ENCODE results near the gene CD70.
"Not testable (repeated sequence)": the region's sequence is repeated elsewhere in the genome, so short reads cannot be mapped to it uniquely, and the experiment has no call there.

The CD70 gene

DNA sequence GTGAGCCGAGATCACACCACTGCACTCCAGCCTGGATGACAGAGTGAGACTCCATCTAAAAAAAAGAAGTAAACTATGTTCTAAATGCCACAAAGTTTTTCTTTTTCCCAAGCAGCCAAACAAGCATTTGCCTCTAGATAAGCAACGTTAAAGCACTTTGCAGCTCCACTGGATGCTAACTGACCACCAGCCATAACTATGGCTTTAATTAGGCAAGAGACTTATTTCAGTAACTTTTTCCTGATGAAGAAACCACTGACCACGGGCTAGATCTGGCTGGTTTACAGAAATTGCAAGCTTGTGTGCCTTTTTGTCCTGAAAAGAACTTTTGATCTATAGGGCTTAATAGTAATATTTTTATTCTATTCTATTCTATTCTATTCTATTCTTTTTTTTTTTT lies 22.1 kb downstream of the CD70 start:
- no peak for DNase-seq

DNA sequence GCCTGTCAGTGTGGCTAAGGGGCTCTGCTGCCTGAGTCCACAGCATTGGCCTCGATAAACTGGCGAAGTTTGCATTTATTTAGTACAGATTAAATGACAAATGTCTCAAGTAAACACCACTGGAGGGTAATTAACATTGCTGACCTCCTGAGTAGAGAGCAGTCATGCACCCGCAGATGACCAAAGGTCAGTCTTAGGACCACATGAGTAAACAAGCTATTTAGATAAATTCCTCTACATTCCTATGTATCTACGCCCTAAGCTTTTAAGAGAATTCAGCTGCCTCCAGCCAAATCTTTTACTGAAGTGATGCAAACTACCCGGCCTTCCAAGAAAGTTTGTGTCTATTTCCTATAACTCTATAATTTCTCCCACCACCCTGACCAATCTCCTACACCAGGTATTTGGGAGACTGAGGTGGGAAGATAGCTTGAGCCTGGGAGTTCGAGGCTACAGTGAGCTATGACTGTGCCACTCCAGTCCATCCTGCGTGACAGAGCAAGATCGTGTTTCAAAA lies 22.9 kb downstream of the CD70 start:
- DNase-seq = no peak

DNA sequence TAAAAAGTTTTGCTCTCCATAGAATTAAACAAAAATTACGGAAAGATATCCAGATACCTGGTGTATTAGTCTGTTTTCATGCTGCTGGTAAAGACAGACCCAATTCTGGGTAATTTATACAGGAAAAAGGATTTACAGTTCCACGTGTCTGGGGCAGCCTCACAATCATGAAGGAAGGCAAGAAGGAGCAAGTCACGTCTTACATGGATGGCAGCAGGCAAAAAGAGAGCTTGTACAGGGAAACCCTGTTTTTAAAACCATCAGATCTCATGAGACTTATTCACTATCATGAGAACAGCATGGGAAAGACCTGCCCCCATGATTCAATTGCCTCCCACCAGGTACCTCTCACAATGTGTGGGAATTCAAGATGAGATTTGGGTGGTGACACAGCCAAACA lies 24.2 kb downstream of the CD70 start:
- not testable (repeated sequence) for DNase-seq

DNA sequence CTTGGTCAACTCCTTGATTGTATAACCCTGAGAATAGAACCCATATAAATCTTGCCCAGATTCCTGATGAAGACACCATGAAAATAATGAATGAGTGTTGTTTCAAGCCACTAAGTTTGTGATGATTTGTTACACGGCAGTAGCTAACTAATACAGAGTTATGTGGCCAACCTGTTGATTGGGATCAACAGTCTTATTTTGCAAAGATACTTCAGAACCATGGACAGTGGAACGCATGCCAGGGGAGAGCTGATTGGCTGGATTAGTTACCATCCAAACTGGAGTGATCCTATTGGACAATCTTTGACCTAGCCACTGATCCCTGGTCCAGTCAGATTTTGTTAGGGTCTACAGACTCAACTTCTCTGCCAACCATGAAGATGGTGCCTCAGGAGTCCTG lies 26.6 kb downstream of the CD70 start:
- no peak for DNase-seq

DNA sequence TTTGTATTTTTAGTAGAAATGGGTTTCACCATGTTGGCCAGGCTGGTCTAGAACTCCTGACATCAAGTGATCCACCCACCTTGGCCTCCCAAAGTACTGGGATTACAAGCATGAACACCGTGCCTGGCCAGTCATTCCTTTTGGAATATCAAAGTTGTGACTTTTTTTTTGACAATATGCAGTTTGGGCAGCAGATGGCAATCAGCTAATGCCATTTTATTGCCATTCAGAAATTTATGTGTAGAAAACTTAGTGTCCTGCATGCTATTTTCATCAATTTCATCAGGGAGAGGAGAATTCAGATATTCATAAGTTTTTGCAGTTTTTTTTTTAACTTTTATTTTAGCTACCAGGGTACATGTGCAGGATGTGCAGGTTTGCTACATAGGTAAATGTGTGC lies 28.5 kb downstream of the CD70 start:
- DNase-seq = not testable (repeated sequence)

DNA sequence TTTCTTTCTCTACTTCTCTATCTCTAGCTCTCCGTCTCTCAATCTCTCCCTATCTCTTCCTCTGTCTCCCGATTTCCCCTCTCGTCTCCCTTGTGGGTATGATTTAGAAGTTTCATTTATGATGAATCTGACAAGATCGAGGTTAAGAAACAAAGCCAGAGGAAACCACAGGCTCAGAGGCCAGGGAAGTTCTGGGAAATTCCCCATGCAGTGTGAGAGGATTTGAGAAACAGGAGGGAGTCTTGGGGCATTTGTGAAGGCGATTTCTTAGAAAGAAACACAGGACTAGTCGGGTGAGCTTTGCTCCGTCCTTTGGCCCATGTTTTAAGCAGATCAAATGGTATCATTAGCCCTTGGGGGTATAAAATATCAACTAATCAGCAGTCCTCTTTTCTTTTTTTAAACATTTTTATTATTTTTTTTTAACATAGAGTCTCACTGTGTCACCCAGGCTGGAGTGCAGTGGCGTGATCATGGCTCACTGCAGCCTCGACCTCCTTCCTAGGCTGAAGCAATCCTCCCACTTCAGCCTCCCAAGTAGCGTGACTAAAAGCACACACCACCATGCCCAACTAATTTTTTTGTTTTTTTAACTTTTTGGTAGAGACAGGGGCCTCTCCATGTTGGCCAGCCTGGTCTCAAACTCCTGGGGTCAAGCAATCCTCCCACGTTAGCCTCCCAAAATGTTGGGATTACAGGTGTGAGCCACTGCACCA lies 34.3 kb downstream of the CD70 start:
- DNase-seq = no peak

DNA sequence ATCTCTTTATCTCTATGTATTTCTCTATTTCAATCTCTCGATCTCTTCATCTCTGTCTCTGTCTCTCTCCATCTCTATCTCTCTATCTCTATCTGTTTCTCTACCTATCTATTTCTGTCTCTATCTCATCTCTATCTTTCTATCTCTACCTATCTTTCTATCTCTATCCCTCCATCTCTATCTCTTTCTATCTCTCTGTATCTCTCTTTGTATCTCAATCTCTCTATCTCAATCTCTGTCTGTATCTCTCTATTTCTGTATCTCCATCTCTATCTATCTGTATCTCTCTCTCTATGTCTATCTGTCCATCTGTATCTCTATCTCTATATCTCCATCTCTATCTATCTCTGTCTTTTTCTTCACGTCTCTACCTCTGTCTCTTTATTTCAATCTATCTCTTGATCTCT lies 34.9 kb downstream of the CD70 start:
- no peak for DNase-seq

DNA sequence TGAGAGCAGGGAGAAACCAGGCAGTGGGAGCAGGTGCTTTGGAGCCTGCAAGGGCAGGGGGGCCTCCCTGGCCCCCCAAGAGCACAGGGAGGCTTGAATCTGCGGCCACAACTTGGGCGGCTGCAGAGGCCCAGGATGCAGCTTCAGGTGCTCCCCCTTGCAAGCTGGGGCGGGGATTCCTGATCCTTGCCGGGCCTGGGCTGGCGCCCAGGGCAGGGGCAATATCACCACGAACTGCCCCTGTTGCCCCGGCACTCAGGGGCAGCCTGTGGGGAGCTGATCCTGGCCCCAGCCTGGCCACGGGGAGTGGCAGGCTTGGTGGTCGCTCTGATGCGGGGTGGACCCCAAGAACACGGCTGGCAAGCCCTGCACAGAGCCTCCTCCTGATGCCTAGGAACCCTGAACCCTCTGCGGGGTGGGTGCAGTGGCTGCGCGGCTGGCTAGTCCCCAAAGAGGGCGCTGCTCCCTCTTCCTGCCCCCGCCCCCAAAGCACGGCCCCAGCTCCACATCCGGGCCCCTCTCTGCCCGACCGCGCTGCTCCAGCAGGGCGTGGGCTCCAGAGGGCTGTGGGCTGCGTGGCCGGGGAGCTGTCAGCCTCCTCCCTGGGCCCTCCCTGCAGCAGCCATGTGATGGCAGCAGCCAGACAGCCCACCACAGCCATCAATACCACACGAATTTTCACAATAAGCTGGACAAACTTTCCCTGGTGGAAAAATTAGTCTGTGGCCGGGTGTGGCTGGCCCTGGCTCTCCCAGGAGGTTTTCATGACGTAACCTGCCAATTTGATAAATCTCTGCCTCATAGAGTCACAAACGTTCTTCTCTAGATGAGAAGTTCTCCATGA lies 39.1 kb downstream of the CD70 start:
- DNase-seq = peak; percentile 59

DNA sequence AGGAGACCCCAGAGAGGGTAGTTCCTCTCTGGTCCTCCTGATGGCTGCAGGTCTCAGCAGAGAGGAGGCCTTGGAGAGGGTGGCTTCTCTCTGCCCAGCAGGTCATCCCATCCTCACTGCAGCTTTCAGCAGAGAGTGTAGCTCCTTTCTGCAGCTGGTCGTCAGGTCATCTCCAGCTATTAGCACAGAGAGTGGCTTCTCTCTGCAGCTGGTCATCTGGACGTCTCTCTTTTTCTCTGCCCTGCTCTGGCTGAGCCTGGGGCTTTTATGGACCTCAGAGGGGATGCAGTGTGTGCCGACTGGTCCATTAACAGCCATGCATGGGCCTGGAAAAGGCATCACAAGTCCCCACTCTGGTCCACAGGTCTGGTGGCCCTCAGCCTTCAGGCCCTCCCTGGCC lies 39.9 kb downstream of the CD70 start:
- DNase-seq = no peak

DNA sequence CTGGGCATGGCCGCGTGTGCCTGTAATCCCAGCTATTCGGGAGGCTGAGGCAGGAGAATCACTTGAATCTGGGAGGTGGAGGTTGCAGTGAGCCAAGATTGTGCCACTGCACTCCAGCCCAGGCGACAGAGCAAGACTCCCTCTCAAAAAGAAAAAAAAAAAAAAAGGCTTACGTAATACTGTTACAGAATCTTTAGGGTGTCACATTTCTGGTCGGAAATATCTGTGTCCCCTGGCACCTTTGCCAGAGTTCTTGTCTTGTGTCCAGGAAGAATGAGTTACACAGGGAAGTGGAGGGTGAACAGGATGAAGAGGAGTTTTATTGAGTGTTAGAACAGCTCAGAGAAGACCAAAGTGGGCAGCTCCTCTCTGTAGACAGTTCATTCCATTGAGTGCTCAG lies 40.3 kb downstream of the CD70 start:
- not testable (repeated sequence) for DNase-seq

DNA sequence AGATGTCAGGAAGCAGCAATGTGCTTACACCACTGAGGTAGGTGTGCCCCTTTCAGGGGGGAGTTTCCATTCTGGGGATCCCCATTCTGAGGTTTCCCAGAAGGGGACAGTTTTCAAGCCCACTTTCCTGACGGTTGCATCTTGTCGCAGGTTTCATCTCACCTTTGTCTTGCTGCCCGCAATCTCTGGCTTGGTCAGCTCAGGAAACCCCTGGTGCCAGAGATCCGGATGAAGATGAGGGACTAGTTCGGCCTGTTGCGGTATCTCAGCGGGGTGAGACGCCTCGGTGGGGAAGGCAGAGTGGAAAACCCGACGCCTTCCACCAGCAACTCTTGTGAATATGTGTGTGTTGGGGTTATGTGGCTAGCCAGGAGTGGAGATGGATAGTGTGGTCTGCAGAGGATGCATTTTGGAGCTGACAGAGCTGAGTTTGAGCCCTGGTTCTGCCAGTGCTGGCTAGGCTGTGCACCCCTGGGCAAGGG lies 47.0 kb downstream of the CD70 start:
- DNase-seq = no peak

DNA sequence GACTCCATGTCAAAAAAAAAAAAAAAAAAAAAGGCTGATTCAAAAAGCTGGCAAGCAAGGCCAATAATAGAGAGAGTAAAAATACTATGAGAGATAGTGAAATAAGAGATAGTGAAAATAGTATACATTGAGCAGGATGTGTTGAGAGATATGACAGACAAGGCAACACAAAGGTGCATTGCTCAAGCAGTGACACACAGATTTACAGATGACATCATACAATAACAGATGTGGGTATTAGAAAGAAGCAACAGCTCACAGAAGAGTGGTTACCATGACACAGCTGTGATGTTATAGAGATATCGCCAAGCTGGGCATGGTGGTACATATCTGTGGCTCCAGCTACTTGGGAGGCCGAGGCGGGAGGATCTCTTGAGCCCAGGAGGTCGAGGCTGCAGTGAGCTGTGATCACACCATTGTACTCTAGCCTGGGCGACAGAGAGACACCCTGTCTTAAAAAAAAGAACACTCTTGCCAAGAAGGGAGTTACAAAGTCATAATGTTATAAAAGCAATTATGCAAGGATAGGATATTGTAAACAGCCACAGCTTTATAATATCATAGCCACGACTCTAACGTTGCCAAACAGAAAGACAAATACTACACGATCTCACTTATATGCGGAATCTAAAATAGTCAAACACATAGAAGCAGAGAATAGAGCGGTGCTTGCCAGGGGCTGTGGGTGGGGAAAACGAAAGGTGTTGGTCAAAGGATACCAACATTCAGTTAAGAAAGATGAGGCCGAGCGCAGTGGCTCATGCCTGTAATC lies 49.8 kb downstream of the CD70 start:
- DNase-seq = no peak

DNA sequence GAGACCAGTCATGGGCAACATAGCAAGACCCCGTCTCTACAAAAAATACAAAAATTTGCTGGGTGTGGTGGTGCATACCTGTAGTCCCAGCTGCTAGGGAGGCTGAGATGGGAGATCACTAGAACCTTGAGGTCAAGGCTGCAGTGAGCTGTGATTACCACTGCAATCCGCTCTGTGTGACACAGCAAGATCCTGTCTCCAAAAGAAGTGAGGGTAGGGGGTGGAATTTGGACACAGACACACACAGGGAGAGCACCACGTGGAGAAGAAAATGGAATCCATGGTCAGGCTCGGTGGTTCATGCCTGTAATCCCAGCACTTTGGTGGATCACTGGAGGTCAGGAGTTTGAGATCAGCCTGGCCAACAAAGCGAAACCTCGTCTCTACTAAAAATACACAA lies 51.4 kb downstream of the CD70 start:
- no peak for DNase-seq
